NCI-H345 treated with DMSO at 0.1 percent for 48 hours (cell line): ENCODE results near the gene TAPBP.
"Not testable (repeated sequence)": the region's sequence is repeated elsewhere in the genome, so short reads cannot be mapped to it uniquely, and the experiment has no call there.

Experiments
- DNase-seq: peaks from one replicate; lab custom pipeline; 2025; ENCODE audit not compliant: unreplicated experiment; lab: John Stamatoyannopoulos, UW

Gene TAPBP

GRCh38 chr6:33277663-33278391, 36.1 kb downstream of the TAPBP start:
- no peak for DNase-seq

GRCh38 chr6:33276864-33277662, 36.8 kb downstream of the TAPBP start, which contains the start of gene B3GALT4:
Gene B3GALT4, plus strand, starts transcription at chr6:33277123. Its CDS starts 297 bp downstream, at chr6:33277420.
- DNase-seq, result peak; percentile 61

GRCh38 chr6:33276581-33276863, 37.4 kb downstream of the TAPBP start:
- no peak for DNase-seq

DNA sequence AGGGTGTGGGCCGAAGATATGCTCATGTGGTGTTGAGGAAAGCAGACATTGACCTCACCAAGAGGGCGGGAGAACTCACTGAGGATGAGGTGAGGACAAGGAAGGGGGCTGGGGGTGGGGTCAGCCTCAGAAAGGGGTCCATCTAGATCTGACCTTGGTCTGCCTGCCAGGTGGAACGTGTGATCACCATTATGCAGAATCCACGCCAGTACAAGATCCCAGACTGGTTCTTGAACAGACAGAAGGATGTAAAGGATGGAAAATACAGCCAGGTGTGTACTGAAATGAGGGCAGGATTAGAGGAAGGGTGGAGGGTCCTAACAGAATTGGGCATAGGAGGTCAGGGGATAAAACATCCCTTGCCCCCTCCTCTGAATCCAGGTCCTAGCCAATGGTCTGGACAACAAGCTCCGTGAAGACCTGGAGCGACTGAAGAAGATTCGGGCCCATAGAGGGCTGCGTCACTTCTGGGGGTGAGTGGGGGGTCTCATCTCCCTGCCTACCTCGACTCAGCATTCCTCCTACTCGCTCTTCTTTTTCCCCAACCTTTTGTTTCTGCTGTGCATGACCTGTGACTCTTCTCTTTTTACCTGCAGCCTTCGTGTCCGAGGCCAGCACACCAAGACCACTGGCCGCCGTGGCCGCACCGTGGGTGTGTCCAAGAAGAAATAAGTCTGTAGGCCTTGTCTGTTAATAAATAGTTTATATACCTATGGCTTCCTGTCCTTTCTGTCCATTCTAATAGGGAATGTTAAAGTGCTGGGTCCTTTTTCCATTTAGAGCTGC, 37.9 kb downstream of the TAPBP start:
- DNase-seq, result not testable (repeated sequence)

- DNase-seq, result no peak
Measured at GRCh38 chr6:33273924-33274902, 39.7 kb downstream of the TAPBP start.

DNA sequence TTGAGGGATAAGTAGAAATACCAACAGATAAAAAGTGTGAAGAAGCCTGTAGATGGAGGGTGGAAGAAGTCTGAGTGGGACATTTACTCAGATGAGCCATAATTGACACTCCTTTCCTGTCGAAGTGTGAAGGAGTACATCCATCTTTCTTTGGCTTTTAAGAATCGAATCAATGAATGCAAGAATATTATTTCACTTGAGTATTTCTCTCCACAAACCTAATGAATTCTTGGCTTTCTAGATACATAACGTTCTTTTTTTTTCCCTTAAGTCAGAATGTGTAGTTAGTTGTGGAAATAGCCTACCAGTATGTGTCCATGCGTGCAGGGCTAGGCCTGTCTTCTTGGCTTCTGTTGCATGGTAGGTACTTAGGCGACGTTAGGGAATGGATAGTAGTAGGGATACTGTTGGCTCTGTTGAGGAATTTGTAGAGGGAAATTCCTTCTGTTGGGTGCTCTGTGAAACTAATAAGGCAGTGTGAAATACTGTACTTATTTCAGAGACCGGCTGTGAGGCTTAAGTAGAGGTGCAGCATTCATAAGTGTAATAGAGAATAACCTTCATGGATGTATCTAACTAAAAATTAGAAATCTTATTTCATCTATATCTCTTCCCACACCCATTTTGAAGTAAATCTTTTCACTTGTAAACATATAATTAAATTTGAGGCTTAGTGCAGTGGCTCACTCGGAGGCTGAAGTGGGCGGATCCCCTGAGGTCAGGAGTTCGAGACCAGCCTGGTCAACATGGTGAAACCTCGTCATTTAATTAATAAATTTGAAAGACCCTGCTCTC, 40.6 kb downstream of the TAPBP start:
- DNase-seq, result no peak

DNA sequence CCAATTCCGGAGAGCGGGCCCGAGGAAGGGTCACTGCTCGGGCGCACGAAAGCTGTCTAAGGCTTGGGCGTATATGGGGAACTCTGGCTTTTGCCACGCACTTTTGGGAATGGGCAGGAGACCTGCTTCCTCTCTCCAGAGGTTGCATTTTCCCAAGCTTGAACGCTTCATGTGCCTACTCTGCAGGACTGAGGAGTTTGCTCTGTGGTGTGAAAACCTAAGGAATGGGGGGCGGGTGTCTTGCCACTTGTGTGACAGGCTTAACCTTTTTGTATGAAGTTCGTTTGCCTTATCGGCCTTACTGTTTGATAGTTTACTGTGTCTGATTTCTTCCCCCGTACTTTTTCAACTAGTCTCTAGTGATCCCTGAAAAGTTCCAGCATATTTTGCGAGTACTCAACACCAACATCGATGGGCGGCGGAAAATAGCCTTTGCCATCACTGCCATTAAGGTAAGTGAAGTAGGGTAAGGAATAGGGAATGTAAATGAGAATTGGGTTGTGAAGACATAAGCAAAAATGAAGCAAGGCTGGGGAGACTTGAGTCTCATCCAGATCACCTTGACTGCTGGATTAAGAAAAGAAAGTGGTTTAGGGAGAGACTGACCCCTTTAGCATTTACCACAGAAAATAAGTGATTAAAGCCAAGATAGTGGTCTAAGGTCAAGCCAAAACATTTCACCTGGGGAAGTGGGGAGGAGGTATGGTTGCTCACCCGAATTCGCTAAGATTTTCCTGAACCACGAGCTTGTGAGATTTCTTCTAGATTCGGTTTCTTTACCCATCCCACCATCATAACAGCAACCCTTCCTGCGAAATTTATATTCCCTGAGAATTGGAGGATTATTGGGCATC, 41.4 kb downstream of the TAPBP start:
- DNase-seq, result no peak

- DNase-seq, result peak; percentile 96
Measured at GRCh38 chr6:33271468-33272274, 42.2 kb downstream of the TAPBP start, which contains the start of the genes RPS18 and VPS52. Gene RPS18, plus strand, starts transcription at chr6:33272075. Its CDS starts 45 bp downstream, at chr6:33272120. Gene VPS52, minus strand, starts transcription at chr6:33271876. Its CDS starts 201 bp downstream, at chr6:33271675.

GRCh38 chr6:33271117-33271467, 42.8 kb downstream of the TAPBP start:
- no peak for DNase-seq

- DNase-seq, result no peak
Measured at GRCh38 chr6:33264015-33264414, 49.9 kb downstream of the TAPBP start.

DNA sequence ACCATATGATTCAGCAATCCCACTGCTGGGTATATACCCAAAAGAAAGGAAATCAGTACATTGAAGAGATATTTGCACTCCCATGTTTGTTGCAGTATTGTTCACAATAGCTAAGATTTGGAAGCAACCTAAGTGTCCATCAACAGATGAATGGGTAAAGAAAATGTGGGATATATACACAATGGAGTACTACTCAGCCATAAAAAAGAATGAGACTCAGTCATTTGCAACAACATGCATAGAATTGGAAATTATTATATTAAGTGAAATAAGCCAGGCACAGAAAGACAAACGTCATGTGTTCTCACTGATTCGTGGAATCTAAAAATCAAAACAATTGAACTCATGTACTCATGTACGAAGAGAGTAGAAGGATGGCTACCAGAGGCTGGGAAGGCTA, 51.4 kb downstream of the TAPBP start:
- not testable (repeated sequence) for DNase-seq

- no peak for DNase-seq
Measured at GRCh38 chr6:33259032-33259431, 54.8 kb downstream of the TAPBP start.

- no peak for DNase-seq
Measured at GRCh38 chr6:33254591-33254990, 59.3 kb downstream of the TAPBP start.

GRCh38 chr6:33252759-33253158, 61.1 kb downstream of the TAPBP start:
- DNase-seq, result no peak

DNA sequence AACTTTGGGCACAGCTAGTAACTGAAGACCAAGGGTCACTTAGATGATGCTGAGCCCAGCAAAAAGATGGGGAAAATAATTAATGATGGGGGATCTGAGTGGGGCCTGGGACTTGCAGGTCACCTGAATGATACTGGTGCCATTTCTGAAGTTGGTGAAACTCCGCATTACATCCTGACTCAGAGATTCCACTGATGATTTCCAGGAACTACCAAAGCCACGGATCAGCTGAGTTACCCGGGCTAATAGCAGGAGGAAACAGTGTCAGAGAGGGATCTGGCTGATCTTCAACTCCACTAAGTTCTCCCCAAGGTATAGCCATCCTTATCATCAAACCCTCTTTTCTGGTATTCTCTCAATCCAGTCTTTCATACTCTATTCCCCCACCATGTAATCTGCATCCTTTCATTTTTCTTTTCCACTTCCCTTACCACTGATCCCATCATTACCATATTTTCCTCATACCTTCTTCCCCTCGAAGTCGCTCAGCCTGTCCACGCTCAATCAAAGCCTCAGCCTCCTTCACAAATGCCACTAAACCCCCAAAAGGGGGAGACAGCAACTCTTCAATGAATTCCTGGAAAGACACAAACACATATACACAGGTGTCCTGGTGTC, 62.4 kb downstream of the TAPBP start:
- no peak for DNase-seq

- no peak for DNase-seq
Measured at GRCh38 chr6:33250731-33251130, 63.1 kb downstream of the TAPBP start.
